ENCODE results near the gene GPR63.

Gene GPR63

DNA sequence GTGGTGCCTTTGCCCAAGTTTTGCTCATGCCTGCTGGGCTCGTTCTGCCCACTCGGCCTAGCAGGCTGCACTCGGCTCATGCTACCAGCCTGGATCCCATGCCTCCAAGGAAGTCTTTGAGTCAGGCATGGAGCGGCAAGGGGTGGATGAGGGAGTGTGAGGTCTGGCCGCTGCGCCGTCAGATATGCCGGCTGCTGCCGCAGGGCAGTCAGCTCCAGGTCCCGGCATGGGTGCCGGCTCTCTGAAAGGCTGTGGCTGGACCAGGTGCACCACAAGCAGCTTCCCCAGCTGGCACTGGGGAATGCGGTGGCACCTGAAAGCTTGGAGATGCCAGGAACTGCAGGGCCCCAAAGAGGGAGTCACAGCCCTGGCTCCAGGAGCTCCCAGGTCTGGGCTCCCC lies 75.5 kb downstream of the GPR63 start:
- Histone ChIP-seq H3K27ac (ENCODE audit: low read length) (no peak overlapping the region), H3K4me3 (ENCODE audit: low read length in 2 of 2) (no peak overlapping the region), H3K9me3 (ENCODE audit: control insufficient read depth in 2 of 2, low read length in 2 of 2) (no peaks in the 10 kb centered on the region), H3K27me3 (ENCODE audit: control insufficient read depth in 1 of 2, insufficient read depth in 2 of 2, low read length in 2 of 2) (no peaks in the 10 kb centered on the region), H3K9ac (ENCODE audit: low read length in 2 of 2) (no peak overlapping the region), H3K36me3 (ENCODE audit: control insufficient read depth in 2 of 2, insufficient read depth in 2 of 2, low read length in 2 of 2) (no peaks in the 10 kb centered on the region), H3K4me1 (ENCODE audit: control insufficient read depth, insufficient read depth, low read length) (no peaks in the 10 kb centered on the region)

- H3K4me1 ChIP-seq (ENCODE audit: control insufficient read depth, insufficient read depth, low read length): no peaks in the 10 kb centered on the region
- no peak overlapping the region for H3K9ac ChIP-seq (ENCODE audit: low read length in 2 of 2)
Measured at GRCh38 chr6:96760153-96760687, 77.1 kb downstream of the GPR63 start.

DNA sequence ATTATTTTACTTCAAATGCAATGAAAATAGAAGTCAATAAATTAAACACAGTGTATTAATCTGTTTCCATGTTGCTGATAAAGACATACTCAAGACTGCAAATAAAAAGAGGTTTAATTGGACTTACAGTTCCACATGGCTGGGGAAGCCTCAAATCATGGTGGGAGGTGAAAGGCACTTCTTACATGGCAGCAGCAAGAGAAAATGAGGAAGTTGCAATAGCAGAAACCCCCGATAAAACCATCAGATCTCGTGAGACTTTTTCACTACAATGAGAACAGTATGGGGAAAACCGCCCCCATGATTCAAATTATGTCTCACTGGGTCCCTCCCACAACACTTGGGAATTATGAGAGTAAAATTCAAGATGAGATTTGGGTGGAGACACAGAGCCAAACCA lies 82.2 kb downstream of the GPR63 start:
- Histone ChIP-seq H3K9me3 (ENCODE audit: control insufficient read depth in 2 of 2, low read length in 2 of 2) (no peaks in the 10 kb centered on the region), H3K27ac (ENCODE audit: low read length) (no peak overlapping the region), H3K36me3 (ENCODE audit: control insufficient read depth in 2 of 2, insufficient read depth in 2 of 2, low read length in 2 of 2) (no peaks in the 10 kb centered on the region), H3K27me3 (ENCODE audit: control insufficient read depth in 1 of 2, insufficient read depth in 2 of 2, low read length in 2 of 2) (no peaks in the 10 kb centered on the region), H3K4me1 (ENCODE audit: control insufficient read depth, insufficient read depth, low read length) (no peaks in the 10 kb centered on the region), H3K9ac (ENCODE audit: low read length in 2 of 2) (no peak overlapping the region), H3K4me3 (ENCODE audit: low read length in 2 of 2) (no peak overlapping the region)

More at GRCh38 chr6:96760153-96760687, 77.1 kb downstream of the GPR63 start:
- Histone ChIP-seq H3K9me3 (ENCODE audit: control insufficient read depth in 2 of 2, low read length in 2 of 2) (no peaks in the 10 kb centered on the region), H3K27ac (ENCODE audit: low read length) (no peak overlapping the region), H3K27me3 (ENCODE audit: control insufficient read depth in 1 of 2, insufficient read depth in 2 of 2, low read length in 2 of 2) (no peaks in the 10 kb centered on the region), H3K4me3 (ENCODE audit: low read length in 2 of 2) (no peak overlapping the region), H3K36me3 (ENCODE audit: control insufficient read depth in 2 of 2, insufficient read depth in 2 of 2, low read length in 2 of 2) (no peaks in the 10 kb centered on the region)

GRCh38 chr6:96749891-96750290 lies 87.4 kb downstream of the GPR63 start:
- Histone ChIP-seq H3K9ac (ENCODE audit: low read length in 2 of 2) (no peak overlapping the region), H3K27ac (ENCODE audit: low read length) (no peak overlapping the region), H3K9me3 (ENCODE audit: control insufficient read depth in 2 of 2, low read length in 2 of 2) (no peaks in the 10 kb centered on the region), H3K4me3 (ENCODE audit: low read length in 2 of 2) (no peak overlapping the region), H3K27me3 (ENCODE audit: control insufficient read depth in 1 of 2, insufficient read depth in 2 of 2, low read length in 2 of 2) (no peaks in the 10 kb centered on the region), H3K4me1 (ENCODE audit: control insufficient read depth, insufficient read depth, low read length) (no peaks in the 10 kb centered on the region), H3K36me3 (ENCODE audit: control insufficient read depth in 2 of 2, insufficient read depth in 2 of 2, low read length in 2 of 2) (no peaks in the 10 kb centered on the region)
